Small intestine (tissue), 7 donors: ENCODE results near the gene PDE4D. TPM values are rescaled to one million over a fixed set of nuclear protein-coding genes. Genes with fewer than 3 reads are reported as not detected.
A peak's percentile ranks its signal among the peaks of the same experiment; 100 is the strongest.

Experiments
- DNase-seq, 2 donors: peaks; one replicate each; pipeline versions ENCODE4 v3.0.0 to v3.0.0-alpha.2; 2013
- FAIRE-seq: peaks from 2 replicates; lab custom pipeline; 2012; peaks lifted over from hg19 to GRCh38; lab: Jason Lieb, UNC
- H3K27ac ChIP-seq, 3 donors: one replicate each; pipeline ENCODE4 v1.5.1; 2013; ENCODE audit warnings: low read length in 2 of 3, mild to moderate bottlenecking in 2 of 3, control low read depth in 1 of 3, inconsistent platforms in 1 of 3, low read depth in 1 of 3, moderate library complexity in 1 of 3
- H3K27me3 ChIP-seq, 3 donors: one replicate each; pipeline ENCODE4 v1.6.1; 2013; ENCODE audit warnings: low read length in 3 of 3, inconsistent platforms in 1 of 3; ENCODE audit not compliant: control insufficient read depth in 3 of 3, insufficient read depth in 3 of 3
- H3K36me3 ChIP-seq, 3 donors: one replicate each; pipeline ENCODE4 v1.6.1; 2013; ENCODE audit warnings: low read length in 3 of 3, inconsistent platforms in 1 of 3, low read depth in 1 of 3, mild to moderate bottlenecking in 1 of 3, moderate library complexity in 1 of 3; ENCODE audit not compliant: control insufficient read depth in 3 of 3, insufficient read depth in 2 of 3
- H3K4me1 ChIP-seq, 3 donors: one replicate each; pipeline ENCODE4 v1.6.1; 2013; ENCODE audit warnings: low read length in 2 of 3, inconsistent platforms in 1 of 3, low read depth in 1 of 3, mild to moderate bottlenecking in 1 of 3, moderate library complexity in 1 of 3; ENCODE audit not compliant: control insufficient read depth in 3 of 3, insufficient read depth in 2 of 3
- H3K4me3 ChIP-seq, 3 donors: one replicate each; pipeline ENCODE4 v1.5.1; 2013; ENCODE audit warnings: low read length in 3 of 3, control low read depth in 1 of 3, inconsistent platforms in 1 of 3, low read depth in 1 of 3, mild to moderate bottlenecking in 1 of 3, moderate library complexity in 1 of 3
- H3K9me3 ChIP-seq, 2 donors: one replicate each; pipeline ENCODE4 v1.6.1; 2013; ENCODE audit warnings: low read depth in 1 of 2, low read length in 1 of 2; ENCODE audit not compliant: control insufficient read depth in 2 of 2, insufficient read depth in 1 of 2
- WGBS, 3 donors: extraction: QIAGEN DNeasy Blood & Tissue Kit; methylation state at CpG; one replicate each; pipeline ENCODE4 v1.1.7; 2013; 5-methylcytosine and 5-hydroxymethylcytosine counted together
- polyA plus RNA-seq, 4 donors: library from polyadenylated mRNA; stranded (reverse) in 3 of 4; unstranded in 1 of 4; fragments of 200-250 nt in 3 of 4; fragments of 120-200 nt in 1 of 4; gene quantifications; one replicate each; pipeline versions ENCODE4 v1.2.1 to v1.2.3, GENCODE V29; 2013
- donor health status: healthy with polysubstance abuse.
- donor health status: control.
- donor health status: control.
- donor health status: Bipolar disorder and iron deficiency.
- donor health status: healthy.

The PDE4D gene
- polyA plus RNA-seq, 4 donors = 2.9 to 16.2 (median 5.3) TPM

GRCh38 chr5:59119480-59119879 lies 774.0 kb downstream of the PDE4D start:
- WGBS, 3 donors = 94 to 97% (median 94%) methylated on average over 1 of the region's 1 CpG
- peaks cover 0 to 6% (median 0%) of the 10 kb centered on the region in 3 donors for H3K4me1 ChIP-seq

GRCh38 chr5:59117320-59117719 lies 776.2 kb downstream of the PDE4D start:
- no peak for DNase-seq
- FAIRE-seq = no peak
- H3K4me1 ChIP-seq = no peaks in the 10 kb centered on the region

More at GRCh38 chr5:59119480-59119879, 774.0 kb downstream of the PDE4D start:
- FAIRE-seq (no peak), DNase-seq (no peak)
- Histone ChIP-seq H3K27ac (no peak overlapping the region), H3K4me3 (no peak overlapping the region), H3K36me3 (no peaks in the 10 kb centered on the region), H3K27me3 (no peaks in the 10 kb centered on the region), H3K9me3 (no peaks in the 10 kb centered on the region)

GRCh38 chr5:59116231-59116865 lies 777.2 kb downstream of the PDE4D start:
- no peak for DNase-seq
- Histone ChIP-seq H3K27me3 (no peaks in the 10 kb centered on the region), H3K9me3 (no peaks in the 10 kb centered on the region), H3K4me3 (no peak overlapping the region), H3K36me3 (no peaks in the 10 kb centered on the region), H3K4me1 (no peaks in the 10 kb centered on the region), H3K27ac (no peak overlapping the region)
- WGBS, 3 donors = 83 to 92% (median 90%) methylated on average over 11 of the region's 11 CpGs
- FAIRE-seq = no peak

More at GRCh38 chr5:59117320-59117719, 776.2 kb downstream of the PDE4D start:
- H3K27ac ChIP-seq = no peak overlapping the region
- H3K9me3 ChIP-seq = no peaks in the 10 kb centered on the region
- 63 to 79% (median 64%) methylated on average over 3 of the region's 3 CpGs for WGBS, 3 donors
- no peaks in the 10 kb centered on the region for H3K27me3 ChIP-seq
- no peaks in the 10 kb centered on the region for H3K36me3 ChIP-seq
- no peak overlapping the region for H3K4me3 ChIP-seq

GRCh38 chr5:59115345-59115744 lies 778.2 kb downstream of the PDE4D start:
- no peaks in the 10 kb centered on the region for H3K36me3 ChIP-seq
- DNase-seq = no peak
- FAIRE-seq = no peak
- H3K4me3 ChIP-seq = no peak overlapping the region
- H3K9me3 ChIP-seq = no peaks in the 10 kb centered on the region
- no peaks in the 10 kb centered on the region for H3K4me1 ChIP-seq
- H3K27me3 ChIP-seq = no peaks in the 10 kb centered on the region
- H3K27ac ChIP-seq = no peak overlapping the region

GRCh38 chr5:59109383-59109782 lies 784.1 kb downstream of the PDE4D start:
- Histone ChIP-seq H3K36me3 (peaks cover 0 to 2% (median 0%) of the 10 kb centered on the region in 3 donors), H3K4me1 (no peaks in the 10 kb centered on the region), H3K27ac (no peak overlapping the region), H3K9me3 (no peaks in the 10 kb centered on the region), H3K4me3 (no peak overlapping the region), H3K27me3 (no peaks in the 10 kb centered on the region)
- 93 to 98% (median 97%) methylated on average over 2 of the region's 2 CpGs for WGBS, 3 donors
- FAIRE-seq (no peak), DNase-seq (no peak)

- H3K4me3 ChIP-seq = no peak overlapping the region
- H3K4me1 ChIP-seq = peaks cover 0 to 4% (median 0%) of the 10 kb centered on the region in 3 donors
- H3K36me3 ChIP-seq = peaks cover 0 to 2% (median 0%) of the 10 kb centered on the region in 3 donors
- DNase-seq = no peak
- FAIRE-seq = no peak
- 55 to 66% (median 60%) methylated on average over 2 of the region's 2 CpGs for WGBS, 3 donors
- H3K27me3 ChIP-seq = no peaks in the 10 kb centered on the region
- no peaks in the 10 kb centered on the region for H3K9me3 ChIP-seq
- no peak overlapping the region for H3K27ac ChIP-seq
These were observed 785.8 kb downstream of the PDE4D start for GRCh38 chr5:59107692-59108091.

- FAIRE-seq (no peak), DNase-seq (no peak)
- WGBS, 3 donors = 66 to 69% (median 68%) methylated on average over 9 of the region's 9 CpGs
- H3K27ac ChIP-seq = no peak overlapping the region
- H3K36me3 ChIP-seq = peaks cover 0 to 2% (median 0%) of the 10 kb centered on the region in 3 donors
- H3K27me3 ChIP-seq = no peaks in the 10 kb centered on the region
- no peak overlapping the region for H3K4me3 ChIP-seq
- H3K4me1 ChIP-seq = peaks cover 0 to 7% (median 0%) of the 10 kb centered on the region in 3 donors
- no peaks in the 10 kb centered on the region for H3K9me3 ChIP-seq
These were observed 789.0 kb downstream of the PDE4D start for GRCh38 chr5:59104400-59105127.

- 55 to 62% (median 58%) methylated on average over 3 of the region's 3 CpGs for WGBS, 3 donors
- peaks cover 0 to 2% (median 0%) of the 10 kb centered on the region in 3 donors for H3K36me3 ChIP-seq
- H3K27me3 ChIP-seq = no peaks in the 10 kb centered on the region
- H3K27ac ChIP-seq = no peak overlapping the region
- FAIRE-seq = no peak
- peaks cover 0 to 7% (median 5%) of the 10 kb centered on the region in 3 donors for H3K4me1 ChIP-seq
- no peaks in the 10 kb centered on the region for H3K9me3 ChIP-seq
- peak in 1 of 2 donors; percentile 33 for DNase-seq
- H3K4me3 ChIP-seq = no peak overlapping the region
These were observed 790.2 kb downstream of the PDE4D start for GRCh38 chr5:59103303-59103702.
